Measurements from ENCODE around the gene DYNC1H1.
"Not testable (repeated sequence)": the region's sequence is repeated elsewhere in the genome, so short reads cannot be mapped to it uniquely, and the experiment has no call there.

The DYNC1H1 gene

GRCh38 chr14:101965770-101966722, 1.7 kb downstream of the DYNC1H1 start:
- no peak for DNase-seq

- DNase-seq, result no peak
Measured at GRCh38 chr14:101966742-101967141, 2.4 kb downstream of the DYNC1H1 start.

- no peak for DNase-seq
Measured at GRCh38 chr14:101968186-101968585, 3.8 kb downstream of the DYNC1H1 start.

- no peak for DNase-seq
Measured at GRCh38 chr14:101969481-101969880, 5.1 kb downstream of the DYNC1H1 start.

GRCh38 chr14:101970830-101971400, 6.5 kb downstream of the DYNC1H1 start:
- DNase-seq, result no peak

- not testable (repeated sequence) for DNase-seq
Measured at GRCh38 chr14:101971458-101971857, 7.1 kb downstream of the DYNC1H1 start.

- no peak for DNase-seq
Measured at GRCh38 chr14:101972126-101972866, 7.9 kb downstream of the DYNC1H1 start.

GRCh38 chr14:101973356-101973755, 9.0 kb downstream of the DYNC1H1 start:
- DNase-seq, result no peak

- DNase-seq, result no peak
Measured at GRCh38 chr14:101975231-101975630, 10.9 kb downstream of the DYNC1H1 start.

GRCh38 chr14:101977311-101978071, 13.1 kb downstream of the DYNC1H1 start:
- no peak for DNase-seq

- no peak for DNase-seq
Measured at GRCh38 chr14:101979666-101980065, 15.3 kb downstream of the DYNC1H1 start.

GRCh38 chr14:101980251-101980650, 15.9 kb downstream of the DYNC1H1 start:
- DNase-seq, result no peak

GRCh38 chr14:101980700-101981099, 16.3 kb downstream of the DYNC1H1 start:
- DNase-seq, result no peak

GRCh38 chr14:101982621-101983020, 18.2 kb downstream of the DYNC1H1 start:
- DNase-seq, result no peak

- DNase-seq, result not testable (repeated sequence)
Measured at GRCh38 chr14:101984831-101985230, 20.5 kb downstream of the DYNC1H1 start.

- DNase-seq, result no peak
Measured at GRCh38 chr14:101985957-101986356, 21.6 kb downstream of the DYNC1H1 start.

GRCh38 chr14:101986953-101987352, 22.6 kb downstream of the DYNC1H1 start:
- DNase-seq, result no peak

GRCh38 chr14:101988377-101988776, 24.0 kb downstream of the DYNC1H1 start:
- no peak for DNase-seq

- DNase-seq, result no peak
Measured at GRCh38 chr14:101991352-101991751, 27.0 kb downstream of the DYNC1H1 start.

- DNase-seq, result no peak
Measured at GRCh38 chr14:101992708-101993107, 28.3 kb downstream of the DYNC1H1 start.

GRCh38 chr14:101997429-101998336, 33.3 kb downstream of the DYNC1H1 start:
- no peak for DNase-seq

- DNase-seq, result no peak
Measured at GRCh38 chr14:102000902-102001301, 36.5 kb downstream of the DYNC1H1 start.
